ENCODE data around the gene ADAMTSL3.

- TF ChIP-seq POLR2A (IDR thresholded peaks at IDR 0.05; ENCODE audit: low read length) (no peak), GATA1 (IDR thresholded peaks at IDR 0.05; ENCODE audit: low read depth, low read length) (no peak)
Observed at GRCh38 chr15:83721031-83721430, 67.1 kb downstream of the ADAMTSL3 start.

All from erythroblast (primary cell).